GM11168 (cell line): ENCODE data around the gene RHOBTB3.
"Not testable (repeated sequence)": the region's sequence is repeated elsewhere in the genome, so short reads cannot be mapped to it uniquely, and the experiment has no call there.

ENCODE experiments used
- in situ Hi-C: fragments of 300-500 bp; cut with MboI; formaldehyde crosslinking; loops from one replicate; pipeline ENCODE4 v1.12.0; 2022; ENCODE audit warnings: low sequenced_read_pairs; ENCODE audit not compliant: unreplicated experiment

RHOBTB3 gene

GRCh38 chr5:95713246-95713645 lies 17.9 kb upstream of the RHOBTB3 start:
- in situ Hi-C loops, result not testable (repeated sequence)

GRCh38 chr5:95713960-95714710 lies 17.0 kb upstream of the RHOBTB3 start:
- in situ Hi-C loops, result no loop called here

- in situ Hi-C loops, result no loop called here
These were observed 15.2 kb upstream of the RHOBTB3 start for GRCh38 chr5:95715799-95716461.

- in situ Hi-C loops, result no loop called here
These were observed 13.7 kb upstream of the RHOBTB3 start for GRCh38 chr5:95717439-95717838.

- in situ Hi-C loops, result no loop called here
These were observed 12.9 kb upstream of the RHOBTB3 start for GRCh38 chr5:95718203-95718602.

GRCh38 chr5:95718738-95719137 lies 12.4 kb upstream of the RHOBTB3 start:
- in situ Hi-C loops, result no loop called here

GRCh38 chr5:95720094-95720786 lies 10.9 kb upstream of the RHOBTB3 start:
- in situ Hi-C loops, result no loop called here

- in situ Hi-C loops, result no loop called here
These were observed 9.4 kb upstream of the RHOBTB3 start for GRCh38 chr5:95721582-95722295.

- in situ Hi-C loops, result no loop called here
These were observed 7.3 kb upstream of the RHOBTB3 start for GRCh38 chr5:95723632-95724369.

- in situ Hi-C loops, result no loop called here
These were observed 5.9 kb upstream of the RHOBTB3 start for GRCh38 chr5:95725071-95725820.

- in situ Hi-C loops, result no loop called here
These were observed 5.0 kb upstream of the RHOBTB3 start for GRCh38 chr5:95725937-95726810.

GRCh38 chr5:95726811-95727763 lies 4.0 kb upstream of the RHOBTB3 start:
- in situ Hi-C loops, result no loop called here

- in situ Hi-C loops, result no loop called here
These were observed 3.4 kb upstream of the RHOBTB3 start for GRCh38 chr5:95727764-95728191.

- in situ Hi-C loops, result no loop called here
These were observed 2.5 kb upstream of the RHOBTB3 start for GRCh38 chr5:95728494-95729114.

GRCh38 chr5:95729115-95730010 lies 1.8 kb upstream of the RHOBTB3 start:
- in situ Hi-C loops, result no loop called here
